Measurements from ENCODE around the gene FBL. TPM values are rescaled to one million over a fixed set of nuclear protein-coding genes. Genes with fewer than 3 reads are reported as not detected.

Gene FBL
- total RNA-seq, 1 experiment from 2014 or later = 554 TPM

GRCh38 chr19:39825531-39826076 is 20.6 kb downstream of the FBL start:
- H3K27me3 ChIP-seq (ENCODE audit: insufficient read depth, low read length) = no peaks in the 10 kb centered on the region
- intact Hi-C loops (cut with micrococcal nuclease) = no loop called here
- ChIA-PET POLR2A (no interaction called here), CTCF (no interaction called here), RAD21 (ENCODE audit: low non-redundant PET in 1 of 2, low total read pairs in 2 of 2, uncharacterized antibody in 2 of 2, unreplicated experiment in 2 of 2) (no interaction called here)
- ATAC-seq = no peak
- H2AFZ ChIP-seq (ENCODE audit: low read depth, low read length, poor library complexity, severe bottlenecking) = no peak overlapping the region
- no peaks in the 10 kb centered on the region for H3K4me1 ChIP-seq (ENCODE audit: control insufficient read depth in 1 of 2, insufficient read depth in 2 of 2, low read length in 2 of 2)
- peaks cover 15 to 41% of the 10 kb centered on the region in 2 experiments; a peak in 3 of 4 replicates for H3K36me3 ChIP-seq (ENCODE audit: control insufficient read depth in 1 of 2, insufficient read depth in 2 of 2, low read length in 2 of 2)
- TF ChIP-seq RAD21 (IDR thresholded peaks at IDR 0.05; ENCODE audit: low read depth) (no peak), POLR2AphosphoS5 (IDR thresholded peaks at IDR 0.05; ENCODE audit: low read depth, low read length) (no peak), JUND (IDR thresholded peaks at IDR 0.05) (no peak), ELF1 (IDR thresholded peaks at IDR 0.05; ENCODE audit: borderline replicate concordance, low read depth) (no peak), MAX (IDR thresholded peaks at IDR 0.05) (no peak), SIN3A (IDR thresholded peaks at IDR 0.05; ENCODE audit: low read depth) (no peak), SRF (IDR thresholded peaks at IDR 0.05; ENCODE audit: low read depth) (no peak), CTCF (IDR thresholded peaks at IDR 0.05 in 2 of 3, conservative IDR thresholded peaks at IDR 0.05 in 1 of 3; ENCODE audit: borderline replicate concordance in 1 of 3, insufficient read depth in 1 of 3, low read depth in 2 of 3, low read length in 2 of 3) (no peak), SP1 (IDR thresholded peaks at IDR 0.05; ENCODE audit: low read depth) (no peak), ZFX (IDR thresholded peaks at IDR 0.05) (no peak), FOSL1 (IDR thresholded peaks at IDR 0.05; ENCODE audit: low read depth) (no peak), TCF7L2 (IDR thresholded peaks at IDR 0.05; ENCODE audit: borderline replicate concordance, extremely low read depth, insufficient read depth, insufficient read length) (no peak), YY1 (IDR thresholded peaks at IDR 0.05; ENCODE audit: extremely low read depth, insufficient replicate concordance, low read depth, low read length) (no peak), EZH2phosphoT487 (IDR thresholded peaks at IDR 0.05; ENCODE audit: borderline replicate concordance) (no peak), ATF3 (IDR thresholded peaks at IDR 0.05) (no peak)
- TF ChIP-seq, protein P1, sequence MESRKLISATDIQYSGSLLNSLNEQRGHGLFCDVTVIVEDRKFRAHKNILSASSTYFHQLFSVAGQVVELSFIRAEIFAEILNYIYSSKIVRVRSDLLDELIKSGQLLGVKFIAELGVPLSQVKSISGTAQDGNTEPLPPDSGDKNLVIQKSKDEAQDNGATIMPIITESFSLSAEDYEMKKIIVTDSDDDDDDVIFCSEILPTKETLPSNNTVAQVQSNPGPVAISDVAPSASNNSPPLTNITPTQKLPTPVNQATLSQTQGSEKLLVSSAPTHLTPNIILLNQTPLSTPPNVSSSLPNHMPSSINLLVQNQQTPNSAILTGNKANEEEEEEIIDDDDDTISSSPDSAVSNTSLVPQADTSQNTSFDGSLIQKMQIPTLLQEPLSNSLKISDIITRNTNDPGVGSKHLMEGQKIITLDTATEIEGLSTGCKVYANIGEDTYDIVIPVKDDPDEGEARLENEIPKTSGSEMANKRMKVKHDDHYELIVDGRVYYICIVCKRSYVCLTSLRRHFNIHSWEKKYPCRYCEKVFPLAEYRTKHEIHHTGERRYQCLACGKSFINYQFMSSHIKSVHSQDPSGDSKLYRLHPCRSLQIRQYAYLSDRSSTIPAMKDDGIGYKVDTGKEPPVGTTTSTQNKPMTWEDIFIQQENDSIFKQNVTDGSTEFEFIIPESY (IDR thresholded peaks at IDR 0.05; ENCODE audit: extremely low read depth, insufficient replicate concordance, low read length) = no peak
- TF ChIP-seq, protein P2, sequence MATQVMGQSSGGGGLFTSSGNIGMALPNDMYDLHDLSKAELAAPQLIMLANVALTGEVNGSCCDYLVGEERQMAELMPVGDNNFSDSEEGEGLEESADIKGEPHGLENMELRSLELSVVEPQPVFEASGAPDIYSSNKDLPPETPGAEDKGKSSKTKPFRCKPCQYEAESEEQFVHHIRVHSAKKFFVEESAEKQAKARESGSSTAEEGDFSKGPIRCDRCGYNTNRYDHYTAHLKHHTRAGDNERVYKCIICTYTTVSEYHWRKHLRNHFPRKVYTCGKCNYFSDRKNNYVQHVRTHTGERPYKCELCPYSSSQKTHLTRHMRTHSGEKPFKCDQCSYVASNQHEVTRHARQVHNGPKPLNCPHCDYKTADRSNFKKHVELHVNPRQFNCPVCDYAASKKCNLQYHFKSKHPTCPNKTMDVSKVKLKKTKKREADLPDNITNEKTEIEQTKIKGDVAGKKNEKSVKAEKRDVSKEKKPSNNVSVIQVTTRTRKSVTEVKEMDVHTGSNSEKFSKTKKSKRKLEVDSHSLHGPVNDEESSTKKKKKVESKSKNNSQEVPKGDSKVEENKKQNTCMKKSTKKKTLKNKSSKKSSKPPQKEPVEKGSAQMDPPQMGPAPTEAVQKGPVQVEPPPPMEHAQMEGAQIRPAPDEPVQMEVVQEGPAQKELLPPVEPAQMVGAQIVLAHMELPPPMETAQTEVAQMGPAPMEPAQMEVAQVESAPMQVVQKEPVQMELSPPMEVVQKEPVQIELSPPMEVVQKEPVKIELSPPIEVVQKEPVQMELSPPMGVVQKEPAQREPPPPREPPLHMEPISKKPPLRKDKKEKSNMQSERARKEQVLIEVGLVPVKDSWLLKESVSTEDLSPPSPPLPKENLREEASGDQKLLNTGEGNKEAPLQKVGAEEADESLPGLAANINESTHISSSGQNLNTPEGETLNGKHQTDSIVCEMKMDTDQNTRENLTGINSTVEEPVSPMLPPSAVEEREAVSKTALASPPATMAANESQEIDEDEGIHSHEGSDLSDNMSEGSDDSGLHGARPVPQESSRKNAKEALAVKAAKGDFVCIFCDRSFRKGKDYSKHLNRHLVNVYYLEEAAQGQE (IDR thresholded peaks at IDR 0.05; ENCODE audit: low read depth) = no peak
- no peaks in the 10 kb centered on the region for H3K79me2 ChIP-seq (ENCODE audit: insufficient read depth, low read length)
- DNase-seq (ENCODE audit: low read depth, low spot score) = no peak
- H3K9me3 ChIP-seq (ENCODE audit: control insufficient read depth in 1 of 2, insufficient read depth in 1 of 2, low read depth in 1 of 2, low read length in 2 of 2) = no peaks in the 10 kb centered on the region
- H3K4me2 ChIP-seq (ENCODE audit: low read length) = no peak overlapping the region
- H3K9ac ChIP-seq (ENCODE audit: low read length) = no peak overlapping the region
- BruUV-seq (replicated peaks) = no TSS peak
- H3K9me2 ChIP-seq (ENCODE audit: insufficient read depth) = no peaks in the 10 kb centered on the region
- no peaks in the 10 kb centered on the region for H4K20me1 ChIP-seq (ENCODE audit: insufficient read depth)
- H3K27ac ChIP-seq (ENCODE audit: low read depth, low read length) = no peak overlapping the region
- no peak overlapping the region for H3K4me3 ChIP-seq (replicated peaks in 1 of 2; ENCODE audit: low read depth in 1 of 2, low read length in 2 of 2)

Measured in HCT116 (cell line).